Activated CD4-positive, alpha-beta memory T cell treated with anti-CD3 and anti-CD28 coated beads, Interleukin-2, amount 10 ng/mL, durations not matched to agents 7 days and 5 days (primary cell): Measurements from ENCODE around the gene FLNA. TPM values are rescaled to one million over a fixed set of nuclear protein-coding genes. Genes with fewer than 3 reads are reported as not detected.
"Not testable (repeated sequence)": the region's sequence is repeated elsewhere in the genome, so short reads cannot be mapped to it uniquely, and the experiment has no call there.

Experiments
- CTCF ChIA-PET: fragments of 350-600 bp; sonication (Branson Sonifier 250); formaldehyde crosslinking; loops from one replicate; lab custom pipeline; 2021; ENCODE audit warnings: antibody characterized with exemption, inconsistent platforms; lab: Charles Lee
- POLR2A ChIA-PET: fragments of 350-600 bp; sonication (Branson Sonifier 250); formaldehyde crosslinking; loops from one replicate; lab custom pipeline; 2021; ENCODE audit warnings: antibody characterized with exemption; lab: Charles Lee
- DNase-seq: peaks from one replicate; pipeline ENCODE4 v3.0.0-alpha.2; 2020
- H3K27ac Mint-ChIP-seq: one replicate; pipeline ENCODE4 v1.8.0; 2021; ENCODE audit warnings: mild to moderate bottlenecking, mixed read lengths
- H3K27me3 Mint-ChIP-seq: one replicate; pipeline ENCODE4 v1.8.0; 2021; ENCODE audit warnings: mixed read lengths
- H3K36me3 Mint-ChIP-seq: one replicate; pipeline ENCODE4 v1.8.0; 2021; ENCODE audit warnings: low read depth, mixed read lengths
- H3K4me1 Mint-ChIP-seq: one replicate; pipeline ENCODE4 v1.8.0; 2021; ENCODE audit warnings: mixed read lengths
- H3K4me3 Mint-ChIP-seq: one replicate; pipeline ENCODE4 v1.8.0; 2021; ENCODE audit warnings: mild to moderate bottlenecking, mixed read lengths
- H3K9me3 Mint-ChIP-seq: one replicate; pipeline ENCODE4 v1.8.0; 2021; ENCODE audit warnings: mixed read lengths
- total RNA-seq, 2 experiments: library from RNA; stranded (reverse); gene quantifications; one replicate each; pipeline ENCODE4 v1.2.3, GENCODE V29; 2021

The FLNA gene
- total RNA-seq, 2 experiments from 2014 or later: 1,571 to 1,579 TPM

- Mint-ChIP-seq H3K36me3 (peaks cover 50% of the 10 kb centered on the region), H3K27ac (peak overlapping the region; percentile 85), H3K9me3 (no peaks in the 10 kb centered on the region), H3K4me1 (peaks cover 81% of the 10 kb centered on the region), H3K4me3 (no peak overlapping the region), H3K27me3 (no peaks in the 10 kb centered on the region)
- peak; percentile 50 for DNase-seq
- ChIA-PET CTCF (no interaction called here), POLR2A (interaction anchor here (1.0 to 3.1 kb wide), 6 partner anchors 9 to 47 kb away, joined by 4 to 14 read pairs (median 6); partner anchors contain the start of genes FLNA and RPL10)
These were observed 23.0 kb downstream of the FLNA start for GRCh38 chrX:154351183-154352011.

DNA sequence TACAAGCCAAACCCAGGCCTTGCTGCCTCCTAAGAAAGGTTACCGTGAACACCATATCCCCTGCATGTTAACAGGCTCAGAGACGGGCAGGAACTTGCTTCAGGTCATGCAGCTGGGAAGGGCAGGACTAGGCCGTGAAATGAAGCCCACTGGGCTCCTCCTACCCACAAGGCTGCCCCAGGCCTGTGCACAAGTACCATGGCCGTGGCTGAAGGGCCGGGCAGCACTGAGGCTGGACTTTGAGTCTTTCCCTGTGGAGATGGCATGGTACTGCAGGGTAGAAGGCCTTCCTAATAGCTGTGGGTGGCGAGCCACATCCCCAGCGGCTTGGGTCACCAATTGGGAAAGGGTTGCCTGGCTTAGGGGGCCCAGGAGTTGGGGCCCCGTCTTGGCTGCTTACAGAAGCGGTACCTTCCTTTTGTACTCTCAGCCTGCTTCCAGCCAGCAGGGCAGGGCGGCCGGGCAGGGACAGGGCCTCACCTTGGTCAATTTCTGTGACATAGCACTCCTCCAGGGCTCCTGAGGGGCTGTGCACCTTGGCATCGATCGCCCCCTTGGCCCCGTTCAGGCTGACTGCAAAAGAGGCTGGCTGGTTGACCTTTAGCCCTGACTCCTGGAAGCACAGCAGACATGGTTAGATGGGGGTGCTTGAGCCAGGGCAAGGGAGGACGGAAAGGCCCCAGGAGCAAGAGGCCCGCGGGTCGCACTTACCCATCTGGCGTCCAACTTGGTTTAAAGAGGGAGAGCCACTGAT, 23.8 kb downstream of the FLNA start:
- CTCF ChIA-PET: no interaction called here
- H3K27ac Mint-ChIP-seq: peak overlapping the region; percentile 85
- no peaks in the 10 kb centered on the region for H3K27me3 Mint-ChIP-seq
- H3K4me3 Mint-ChIP-seq: no peak overlapping the region
- H3K9me3 Mint-ChIP-seq: no peaks in the 10 kb centered on the region
- DNase-seq: no peak
- POLR2A ChIA-PET: interaction anchor here (1.7 to 3.6 kb wide), 5 partner anchors 8 to 48 kb away, joined by 6 to 22 read pairs (median 9); partner anchors contain the start of genes FLNA and RPL10
- peaks cover 47% of the 10 kb centered on the region for H3K36me3 Mint-ChIP-seq
- peaks cover 74% of the 10 kb centered on the region for H3K4me1 Mint-ChIP-seq

DNA sequence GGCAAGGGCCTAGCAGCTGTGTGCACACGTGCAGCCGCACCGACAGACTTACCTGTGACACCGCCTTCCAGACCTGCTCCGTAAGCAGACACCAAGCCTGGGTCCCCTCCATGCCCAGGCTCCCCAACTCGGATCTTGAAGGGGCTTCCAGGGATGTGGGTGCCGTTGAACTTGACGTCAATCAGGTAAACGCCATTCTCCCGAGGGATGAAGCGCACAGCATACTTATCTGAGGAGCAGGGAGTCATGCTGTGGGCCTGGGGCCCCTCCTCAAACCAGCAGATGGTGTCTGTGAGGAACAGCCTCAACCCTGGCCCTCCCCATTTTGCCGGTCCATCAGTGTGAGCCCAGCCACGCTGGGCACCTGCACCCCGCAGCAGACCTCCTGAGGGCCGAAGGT, 24.5 kb downstream of the FLNA start:
- ChIA-PET CTCF (no interaction called here), POLR2A (interaction anchor here (2.1 to 3.6 kb wide), 5 partner anchors 9 to 48 kb away, joined by 6 to 22 read pairs (median 14); partner anchors contain the start of genes FLNA and RPL10)
- H3K27ac Mint-ChIP-seq: peak overlapping the region; percentile 64
- H3K36me3 Mint-ChIP-seq: peaks cover 47% of the 10 kb centered on the region
- no peaks in the 10 kb centered on the region for H3K27me3 Mint-ChIP-seq
- DNase-seq: no peak
- peaks cover 70% of the 10 kb centered on the region for H3K4me1 Mint-ChIP-seq
- H3K4me3 Mint-ChIP-seq: no peak overlapping the region
- H3K9me3 Mint-ChIP-seq: no peaks in the 10 kb centered on the region

DNA sequence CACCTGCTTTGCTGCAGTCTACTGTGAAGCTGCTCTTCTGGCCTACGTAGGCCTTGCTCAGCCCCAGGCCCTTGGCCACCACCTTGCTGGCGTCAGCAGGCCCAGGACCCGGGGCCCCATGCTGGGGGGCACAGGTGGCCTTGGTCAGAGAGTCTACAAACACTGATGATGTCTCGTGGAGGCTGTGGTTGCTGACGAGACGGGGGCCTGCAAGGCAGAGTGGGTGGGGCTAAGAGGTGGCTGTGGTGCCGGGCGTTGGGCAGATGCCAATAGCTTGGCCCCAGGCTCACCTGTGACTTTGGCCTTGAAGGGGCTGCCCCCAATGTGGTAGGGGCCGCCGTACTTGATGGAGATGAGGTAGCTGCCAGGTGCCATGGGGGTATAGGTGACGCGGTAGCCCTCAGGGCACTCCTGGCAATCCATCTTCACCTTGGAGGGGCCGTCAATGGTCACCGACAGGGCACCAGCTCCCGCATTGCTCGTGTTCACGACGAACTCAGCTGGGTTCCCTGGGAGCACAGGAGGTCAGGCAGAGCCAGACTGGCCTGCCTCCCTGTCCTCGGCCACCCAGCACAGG, 25.0 kb downstream of the FLNA start:
- Mint-ChIP-seq H3K4me3 (no peak overlapping the region), H3K27me3 (no peaks in the 10 kb centered on the region), H3K4me1 (peaks cover 67% of the 10 kb centered on the region), H3K27ac (peak overlapping the region; percentile 64), H3K9me3 (no peaks in the 10 kb centered on the region), H3K36me3 (peaks cover 47% of the 10 kb centered on the region)
- ChIA-PET POLR2A (interaction anchor here (0.7 to 3.6 kb wide), 6 partner anchors 9 to 49 kb away, joined by 3 to 22 read pairs (median 12); partner anchors contain the start of genes FLNA and RPL10), CTCF (no interaction called here)
- no peak for DNase-seq

- Mint-ChIP-seq H3K36me3 (peaks cover 41% of the 10 kb centered on the region), H3K27me3 (no peaks in the 10 kb centered on the region), H3K4me1 (peaks cover 60% of the 10 kb centered on the region), H3K9me3 (no peaks in the 10 kb centered on the region), H3K27ac (peak overlapping the region; percentile 81), H3K4me3 (no peak overlapping the region)
- CTCF ChIA-PET: no interaction called here
- POLR2A ChIA-PET: interaction anchor here (0.7 to 3.6 kb wide), 7 partner anchors 10 to 50 kb away, joined by 3 to 22 read pairs (median 9); partner anchors contain the start of genes FLNA and RPL10
- no peak for DNase-seq
These were observed 25.6 kb downstream of the FLNA start for GRCh38 chrX:154348646-154349358.

DNA sequence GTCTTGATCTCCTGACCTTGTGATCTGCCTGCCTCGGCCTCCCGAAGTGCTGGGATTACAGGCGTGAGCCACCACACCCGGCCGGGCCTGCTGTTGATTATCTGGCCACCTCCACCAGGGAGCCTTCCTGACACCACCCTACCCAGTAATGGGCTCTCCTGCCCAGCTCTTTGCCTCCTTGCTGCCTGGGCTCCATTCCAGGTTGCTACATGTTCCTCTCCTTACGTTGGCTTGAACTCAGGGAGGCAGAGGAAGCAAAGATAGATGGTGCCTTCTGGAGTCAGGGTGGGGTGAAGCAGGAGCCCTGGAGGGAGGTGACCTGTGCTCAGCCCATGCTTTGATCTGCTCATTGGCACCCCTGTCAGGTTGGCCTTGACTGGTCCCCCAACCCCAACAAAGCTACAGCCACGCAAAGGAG, 26.3 kb downstream of the FLNA start:
- H3K36me3 Mint-ChIP-seq: peaks cover 35% of the 10 kb centered on the region
- no peaks in the 10 kb centered on the region for H3K9me3 Mint-ChIP-seq
- H3K27ac Mint-ChIP-seq: peak overlapping the region; percentile 81
- no peak for DNase-seq
- CTCF ChIA-PET: no interaction called here
- POLR2A ChIA-PET: interaction anchor here (1.0 to 3.6 kb wide), 7 partner anchors 11 to 50 kb away, joined by 3 to 22 read pairs (median 7); partner anchors contain the start of gene RPL10
- H3K4me3 Mint-ChIP-seq: peak overlapping the region; percentile 30
- H3K27me3 Mint-ChIP-seq: no peaks in the 10 kb centered on the region
- H3K4me1 Mint-ChIP-seq: peaks cover 54% of the 10 kb centered on the region

DNA sequence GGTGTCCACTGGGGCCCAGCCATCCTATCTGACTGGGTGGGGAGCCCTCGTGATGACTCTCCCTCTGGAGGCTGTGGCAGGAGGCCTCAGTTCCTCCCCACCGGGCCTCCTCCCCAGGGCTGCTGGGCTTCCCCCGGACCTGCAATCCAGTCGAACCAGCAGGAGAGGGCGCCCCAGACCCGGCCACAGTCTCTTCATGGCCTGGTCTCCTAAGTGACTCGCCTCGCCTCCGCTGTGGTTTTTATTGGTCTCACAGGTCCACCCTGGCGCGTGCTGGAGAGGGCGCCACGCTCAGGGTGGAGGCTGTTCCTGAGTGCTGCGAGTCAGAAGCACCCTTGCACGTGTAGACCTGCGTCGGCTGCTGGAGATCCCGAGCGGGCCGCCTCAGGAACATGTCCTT, 30.8 kb downstream of the FLNA start:
- H3K27me3 Mint-ChIP-seq, H3K4me3 Mint-ChIP-seq, H3K27ac Mint-ChIP-seq, POLR2A ChIA-PET, H3K9me3 Mint-ChIP-seq, DNase-seq, H3K36me3 Mint-ChIP-seq, CTCF ChIA-PET: not testable (repeated sequence)
- peaks cover 13% of the 10 kb centered on the region for H3K4me1 Mint-ChIP-seq

GRCh38 chrX:154343063-154343462, 31.4 kb downstream of the FLNA start:
- POLR2A ChIA-PET, H3K27ac Mint-ChIP-seq, H3K27me3 Mint-ChIP-seq, H3K9me3 Mint-ChIP-seq, H3K4me1 Mint-ChIP-seq, DNase-seq, H3K4me3 Mint-ChIP-seq, CTCF ChIA-PET, H3K36me3 Mint-ChIP-seq: not testable (repeated sequence)

DNA sequence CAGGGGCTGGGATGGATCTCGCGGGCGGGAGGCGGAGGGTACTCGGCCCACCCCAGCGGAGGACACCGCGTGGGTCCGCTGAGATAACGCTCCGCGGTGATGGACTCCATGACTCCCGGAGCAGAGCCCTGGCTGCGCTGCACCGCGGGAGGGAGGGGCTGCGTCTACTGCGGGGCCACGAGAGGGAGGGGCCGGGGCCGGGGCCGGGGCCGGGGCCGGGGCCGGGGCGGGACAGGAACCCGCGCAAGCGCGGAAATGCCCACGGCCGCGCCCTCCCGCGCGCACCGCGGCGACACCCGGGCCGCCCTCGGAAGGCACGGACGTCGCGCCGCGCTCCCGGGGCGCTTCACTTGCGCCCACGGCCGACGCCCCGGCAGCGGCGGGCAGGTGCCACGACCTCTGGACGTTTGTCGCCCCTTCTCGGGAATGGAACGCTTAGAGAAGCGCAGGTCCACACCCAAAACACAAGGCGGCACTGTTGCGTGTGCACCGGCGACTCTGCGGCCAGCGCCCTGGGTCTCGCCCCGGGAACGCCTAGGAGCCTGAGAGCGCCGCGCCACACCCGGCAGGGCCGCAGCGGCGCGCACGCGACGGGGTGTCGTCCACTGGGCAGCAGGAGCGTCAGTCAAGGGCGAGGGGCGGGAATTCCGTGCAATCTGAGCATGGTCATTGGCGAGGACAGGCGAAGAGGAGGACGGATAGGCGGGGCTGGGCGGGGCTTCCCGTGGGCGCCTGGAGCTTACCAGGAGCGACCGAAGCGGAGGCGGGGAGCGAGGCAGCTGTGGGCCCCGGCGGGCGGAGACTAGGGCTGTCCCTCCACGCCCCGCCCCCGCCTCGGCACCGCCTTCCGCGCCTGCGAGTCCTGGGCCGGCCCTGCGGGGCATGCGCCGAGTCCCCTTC, 32.8 kb downstream of the FLNA start:
- POLR2A ChIA-PET: not testable (repeated sequence)

GRCh38 chrX:154334496-154334895, 39.9 kb downstream of the FLNA start:
- ChIA-PET POLR2A (no interaction called here), CTCF (interaction anchor here (1.1 to 1.6 kb wide), 2 partner anchors 17 to 26 kb away, joined by 3 to 6 read pairs; no protein-coding TSS in a partner anchor)
- Mint-ChIP-seq H3K36me3 (no peaks in the 10 kb centered on the region), H3K27ac (peak overlapping the region; percentile 32), H3K4me3 (no peak overlapping the region), H3K27me3 (no peaks in the 10 kb centered on the region), H3K9me3 (no peaks in the 10 kb centered on the region), H3K4me1 (peaks cover 19% of the 10 kb centered on the region)
- no peak for DNase-seq

More for the DNA sequence above, 32.8 kb downstream of the FLNA start:
- H3K4me1 Mint-ChIP-seq, DNase-seq, H3K27ac Mint-ChIP-seq, CTCF ChIA-PET, H3K4me3 Mint-ChIP-seq, H3K36me3 Mint-ChIP-seq, H3K9me3 Mint-ChIP-seq, H3K27me3 Mint-ChIP-seq: not testable (repeated sequence)

- no peak for DNase-seq
- H3K27me3 Mint-ChIP-seq: no peaks in the 10 kb centered on the region
- no peaks in the 10 kb centered on the region for H3K36me3 Mint-ChIP-seq
- H3K27ac Mint-ChIP-seq: peak overlapping the region; percentile 75
- CTCF ChIA-PET: interaction anchor here (1.1 to 1.6 kb wide), 2 partner anchors 16 to 25 kb away, joined by 3 to 6 read pairs; no protein-coding TSS in a partner anchor
- H3K9me3 Mint-ChIP-seq: no peaks in the 10 kb centered on the region
- POLR2A ChIA-PET: no interaction called here
- H3K4me1 Mint-ChIP-seq: peaks cover 19% of the 10 kb centered on the region
- no peak overlapping the region for H3K4me3 Mint-ChIP-seq
These were observed 40.6 kb downstream of the FLNA start for GRCh38 chrX:154333837-154334271.
